Astrocyte (in vitro differentiated cells and primary cell): ENCODE results near the gene SORBS2. TPM values are rescaled to one million over a fixed set of nuclear protein-coding genes. Genes with fewer than 3 reads are reported as not detected.

Source experiments
- DNase-seq: peaks from one replicate; pipeline ENCODE4 v3.0.0-alpha.2; 2010; ENCODE audit warnings: low read depth
- FAIRE-seq: peaks from 2 replicates; lab custom pipeline; 2011; peaks lifted over from hg19 to GRCh38; lab: Jason Lieb, UNC
- H2AFZ ChIP-seq: 2 replicates; pipeline ENCODE4 v1.6.0; 2012; ENCODE audit warnings: low read depth, low read length, inconsistent platforms
- H3K27ac ChIP-seq: 2 replicates; pipeline ENCODE4 v1.5.1; 2011; ENCODE audit warnings: low read depth, low read length, inconsistent platforms
- H3K27me3 ChIP-seq: 2 replicates; pipeline ENCODE4 v1.6.0; 2011; ENCODE audit warnings: low read length, inconsistent platforms; ENCODE audit not compliant: insufficient read depth
- H3K36me3 ChIP-seq: 2 replicates; pipeline ENCODE4 v1.5.1; 2011; ENCODE audit warnings: low read length, inconsistent platforms; ENCODE audit not compliant: insufficient read depth
- H3K4me1 ChIP-seq: 2 replicates; pipeline ENCODE4 v1.5.1; 2011; ENCODE audit warnings: low read length, inconsistent platforms; ENCODE audit not compliant: insufficient read depth
- H3K4me2 ChIP-seq: 2 replicates; pipeline ENCODE4 v1.6.0; 2012; ENCODE audit warnings: low read length, inconsistent platforms
- H3K4me3 ChIP-seq: 2 replicates; pipeline ENCODE4 v1.5.1; 2011; ENCODE audit warnings: low read depth, mild to moderate bottlenecking, low read length, inconsistent platforms; ENCODE audit not compliant: insufficient read depth
- H3K79me2 ChIP-seq: 2 replicates; pipeline ENCODE4 v1.6.0; 2012; ENCODE audit warnings: mild to moderate bottlenecking, low read length, inconsistent platforms; ENCODE audit not compliant: insufficient read depth
- H3K9ac ChIP-seq: 2 replicates; pipeline ENCODE4 v1.6.0; 2012; ENCODE audit warnings: mild to moderate bottlenecking, low read length, inconsistent platforms
- H3K9me3 ChIP-seq: 2 replicates; pipeline ENCODE4 v1.5.1; 2012; ENCODE audit warnings: low read depth, mild to moderate bottlenecking, low read length, inconsistent platforms; ENCODE audit not compliant: insufficient read depth
- H4K20me1 ChIP-seq: 2 replicates; pipeline ENCODE4 v1.6.0; 2012; ENCODE audit warnings: low read length, inconsistent platforms; ENCODE audit not compliant: insufficient read depth
- H3K27ac Mint-ChIP-seq: one replicate; pipeline ENCODE4 v1.8.0; 2021; ENCODE audit warnings: mild to moderate bottlenecking, mixed read lengths; ENCODE audit not compliant: unreplicated experiment
- H3K27me3 Mint-ChIP-seq: one replicate; pipeline ENCODE4 v1.8.0; 2021; ENCODE audit warnings: low read depth, mixed read lengths; ENCODE audit not compliant: unreplicated experiment
- H3K36me3 Mint-ChIP-seq: one replicate; pipeline ENCODE4 v1.8.0; 2021; ENCODE audit warnings: low read depth, mixed read lengths; ENCODE audit not compliant: unreplicated experiment
- H3K4me1 Mint-ChIP-seq: one replicate; pipeline ENCODE4 v1.8.0; 2021; ENCODE audit warnings: low read depth, mixed read lengths; ENCODE audit not compliant: unreplicated experiment
- H3K4me3 Mint-ChIP-seq: one replicate; pipeline ENCODE4 v1.8.0; 2021; ENCODE audit warnings: mild to moderate bottlenecking, moderate library complexity, mixed read lengths; ENCODE audit not compliant: unreplicated experiment
- H3K9me3 Mint-ChIP-seq: one replicate; pipeline ENCODE4 v1.8.0; 2021; ENCODE audit warnings: mild to moderate bottlenecking, mixed read lengths; ENCODE audit not compliant: unreplicated experiment
- CTCF ChIP-seq: IDR thresholded peaks from 2 replicates; pipeline ENCODE4 v1.5.1; 2011; ENCODE audit warnings: low read depth, mild to moderate bottlenecking, inconsistent platforms, low read length, moderate library complexity; ENCODE audit not compliant: insufficient read depth
- EZH2 ChIP-seq: IDR thresholded peaks from 2 replicates; pipeline ENCODE4 v1.6.1; 2012; ENCODE audit warnings: mild to moderate bottlenecking, low read length, inconsistent platforms; ENCODE audit not compliant: insufficient read depth
- total RNA-seq: library from RNA; stranded (reverse); gene quantifications from 2 replicates; pipeline ENCODE4 v1.2.1, GENCODE V29; 2021

Gene SORBS2
- total RNA-seq, 1 donor from 2014 or later = 97.4 TPM

GRCh38 chr4:185741795-185742194, 70.2 kb downstream of the SORBS2 start:
- Histone ChIP-seq H4K20me1 (peaks cover 6% of the 10 kb centered on the region), H3K4me3 (no peak overlapping the region), H3K4me2 (no peak overlapping the region), H3K9me3 (no peaks in the 10 kb centered on the region), H3K36me3 (no peaks in the 10 kb centered on the region), H3K4me1 (peaks cover 17% of the 10 kb centered on the region), H3K27ac (no peak overlapping the region), H3K27me3 (no peaks in the 10 kb centered on the region), H2AFZ (no peak overlapping the region), H3K79me2 (peaks cover 13% of the 10 kb centered on the region), H3K9ac (no peak overlapping the region)
- no peak overlapping the region for H3K27ac Mint-ChIP-seq
- H3K36me3 Mint-ChIP-seq = peaks cover 15% of the 10 kb centered on the region
- H3K4me3 Mint-ChIP-seq = no peak overlapping the region
- FAIRE-seq (no peak), DNase-seq (no peak)
- no peaks in the 10 kb centered on the region for H3K27me3 Mint-ChIP-seq
- no peaks in the 10 kb centered on the region for H3K9me3 Mint-ChIP-seq
- peaks cover 31% of the 10 kb centered on the region for H3K4me1 Mint-ChIP-seq
- no peak for TF ChIP-seq EZH2
- no peak for TF ChIP-seq CTCF

- Histone ChIP-seq H3K9ac (no peak overlapping the region), H3K79me2 (peaks cover 14% of the 10 kb centered on the region), H4K20me1 (peaks cover 5% of the 10 kb centered on the region), H3K4me2 (no peak overlapping the region), H3K27me3 (no peaks in the 10 kb centered on the region), H3K36me3 (no peaks in the 10 kb centered on the region), H3K4me1 (peaks cover 17% of the 10 kb centered on the region), H3K27ac (no peak overlapping the region), H3K4me3 (no peak overlapping the region), H3K9me3 (no peaks in the 10 kb centered on the region), H2AFZ (no peak overlapping the region)
- H3K36me3 Mint-ChIP-seq = peaks cover 5% of the 10 kb centered on the region
- H3K4me1 Mint-ChIP-seq = peaks cover 29% of the 10 kb centered on the region
- H3K27ac Mint-ChIP-seq = no peak overlapping the region
- H3K27me3 Mint-ChIP-seq = no peaks in the 10 kb centered on the region
- no peak for TF ChIP-seq CTCF
- no peak for TF ChIP-seq EZH2
- no peaks in the 10 kb centered on the region for H3K9me3 Mint-ChIP-seq
- H3K4me3 Mint-ChIP-seq = no peak overlapping the region
- DNase-seq (peak; percentile 26), FAIRE-seq (no peak)
Observed at GRCh38 chr4:185740471-185740873, 71.5 kb downstream of the SORBS2 start.

GRCh38 chr4:185738820-185739219, 73.2 kb downstream of the SORBS2 start:
- TF ChIP-seq CTCF (no peak), EZH2 (no peak)
- no peak overlapping the region for H3K27ac Mint-ChIP-seq
- Histone ChIP-seq H3K79me2 (peaks cover 16% of the 10 kb centered on the region), H3K9me3 (no peaks in the 10 kb centered on the region), H3K4me2 (no peak overlapping the region), H3K4me1 (peaks cover 17% of the 10 kb centered on the region), H3K4me3 (no peak overlapping the region), H3K9ac (no peak overlapping the region), H3K27me3 (no peaks in the 10 kb centered on the region), H4K20me1 (peaks cover 5% of the 10 kb centered on the region), H2AFZ (no peak overlapping the region), H3K36me3 (no peaks in the 10 kb centered on the region), H3K27ac (no peak overlapping the region)
- DNase-seq (no peak), FAIRE-seq (no peak)
- H3K4me1 Mint-ChIP-seq = peaks cover 37% of the 10 kb centered on the region
- no peak overlapping the region for H3K4me3 Mint-ChIP-seq
- H3K36me3 Mint-ChIP-seq = peaks cover 2% of the 10 kb centered on the region
- H3K27me3 Mint-ChIP-seq = no peaks in the 10 kb centered on the region
- H3K9me3 Mint-ChIP-seq = no peaks in the 10 kb centered on the region
